GM23338 (cell line): ENCODE measurements around the gene PSORS1C1.
A peak's percentile ranks its signal among the peaks of the same experiment; 100 is the strongest.

Experiments used
- CREB1 ChIP-seq: fragments of 250-450 bp; sonication (Bioruptor Pico); IDR thresholded peaks from 2 replicates; pipeline ENCODE4 v1.5.0; 2020; ENCODE audit warnings: low read depth, mild to moderate bottlenecking, moderate library complexity
- CTCF ChIP-seq, 2 experiments: fragments of 200-600 bp in 1 of 2; sonication (generic) in 1 of 2; conservative IDR thresholded peaks; 2 replicates each; pipeline versions ENCODE4 v1.5.1 to v1.6.1; 2016 to 2017; ENCODE audit warnings: antibody characterized with exemption in 2 of 2, low read depth in 2 of 2, mild to moderate bottlenecking in 2 of 2, moderate library complexity in 1 of 2
- ETS1 ChIP-seq: IDR thresholded peaks from 2 replicates; pipeline ENCODE4 v1.6.1; 2016; ENCODE audit warnings: antibody characterized with exemption
- EZH2 ChIP-seq: fragments of 200-600 bp; sonication (generic); IDR thresholded peaks from one replicate; pipeline ENCODE4 v1.8.0; 2017; ENCODE audit warnings: antibody characterized with exemption, mild to moderate bottlenecking, low read depth; ENCODE audit not compliant: unreplicated experiment
- EZH2phosphoT487 ChIP-seq: fragments of 200-600 bp; sonication (generic); IDR thresholded peaks from one replicate; pipeline ENCODE4 v1.8.1; 2018; ENCODE audit warnings: antibody characterized with exemption; ENCODE audit not compliant: unreplicated experiment
- JUNB ChIP-seq: IDR thresholded peaks from one replicate; pipeline ENCODE4 v1.6.1; 2016; ENCODE audit warnings: antibody characterized with exemption; ENCODE audit not compliant: unreplicated experiment
- POLR2AphosphoS5 ChIP-seq: IDR thresholded peaks from 2 replicates; pipeline ENCODE4 v1.6.1; 2016; ENCODE audit warnings: antibody characterized with exemption, low read depth
- STAT1 ChIP-seq: IDR thresholded peaks from one replicate; pipeline ENCODE4 v1.6.1; 2016; ENCODE audit warnings: antibody characterized with exemption; ENCODE audit not compliant: unreplicated experiment
- ZNF114 ChIP-seq: fragments of 250-450 bp; sonication (Bioruptor Pico); IDR thresholded peaks from 2 replicates; pipeline ENCODE4 v1.5.0; 2020; ENCODE audit warnings: mild to moderate bottlenecking, moderate library complexity
- TF ChIP-seq, protein P1 (sequence below): fragments of 250-450 bp; sonication (Bioruptor Pico); IDR thresholded peaks from 2 replicates; pipeline ENCODE4 v1.5.0; 2020; ENCODE audit warnings: mild to moderate bottlenecking, moderate library complexity
- TF ChIP-seq, protein P2 (sequence below): IDR thresholded peaks from one replicate; pipeline ENCODE4 v1.6.1; 2018; ENCODE audit warnings: antibody characterized with exemption; ENCODE audit not compliant: unreplicated experiment

DNA sequence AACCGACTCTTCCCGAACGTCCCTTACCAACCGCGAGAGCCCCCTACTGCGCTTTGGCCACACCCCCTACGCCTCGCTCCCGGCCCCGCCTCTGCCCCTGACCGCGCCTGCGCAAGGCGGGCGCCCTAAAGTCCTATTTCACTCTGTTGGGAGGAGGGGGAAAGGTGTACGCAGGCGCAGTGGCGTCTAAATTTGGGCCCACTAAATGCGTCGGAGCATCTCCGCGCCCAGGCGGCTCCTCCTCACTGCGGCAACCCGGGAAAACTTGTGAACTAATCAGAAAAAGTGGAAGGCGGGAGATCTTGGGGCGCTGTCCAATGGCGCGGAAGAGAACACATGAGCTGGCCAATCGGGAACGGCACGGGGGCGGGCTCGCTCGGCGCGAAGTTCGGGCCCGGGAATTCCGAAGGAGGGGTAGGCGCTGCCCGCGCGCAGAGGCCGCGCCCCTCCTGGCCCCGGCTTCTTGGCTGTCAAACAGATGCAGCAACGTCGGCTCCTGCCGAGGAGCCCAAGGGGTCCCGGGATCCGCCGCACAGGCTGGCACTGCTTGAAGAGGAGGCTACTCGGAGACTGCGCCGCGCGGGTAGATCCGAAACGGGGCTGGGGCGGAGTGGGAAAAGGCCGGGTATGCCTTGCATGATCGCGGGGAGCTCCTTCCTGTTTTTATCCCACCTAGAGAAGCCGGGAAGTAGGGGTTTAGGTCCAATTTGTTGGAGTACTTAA, 43.7 kb downstream of the PSORS1C1 start, which contains the start of gene TCF19:
- TF ChIP-seq CTCF (conservative IDR thresholded peaks at IDR 0.05; ENCODE audit: low read depth in 2 of 2) (no peak), EZH2 (no peak), POLR2AphosphoS5 (peak; percentile 69), EZH2phosphoT487 (no peak), JUNB (no peak), ZNF114 (CRISPR knock-in tag) (no peak), CREB1 (CRISPR knock-in tag) (peak; percentile 59), ETS1 (no peak), STAT1 (no peak)
- TF ChIP-seq, protein P1, sequence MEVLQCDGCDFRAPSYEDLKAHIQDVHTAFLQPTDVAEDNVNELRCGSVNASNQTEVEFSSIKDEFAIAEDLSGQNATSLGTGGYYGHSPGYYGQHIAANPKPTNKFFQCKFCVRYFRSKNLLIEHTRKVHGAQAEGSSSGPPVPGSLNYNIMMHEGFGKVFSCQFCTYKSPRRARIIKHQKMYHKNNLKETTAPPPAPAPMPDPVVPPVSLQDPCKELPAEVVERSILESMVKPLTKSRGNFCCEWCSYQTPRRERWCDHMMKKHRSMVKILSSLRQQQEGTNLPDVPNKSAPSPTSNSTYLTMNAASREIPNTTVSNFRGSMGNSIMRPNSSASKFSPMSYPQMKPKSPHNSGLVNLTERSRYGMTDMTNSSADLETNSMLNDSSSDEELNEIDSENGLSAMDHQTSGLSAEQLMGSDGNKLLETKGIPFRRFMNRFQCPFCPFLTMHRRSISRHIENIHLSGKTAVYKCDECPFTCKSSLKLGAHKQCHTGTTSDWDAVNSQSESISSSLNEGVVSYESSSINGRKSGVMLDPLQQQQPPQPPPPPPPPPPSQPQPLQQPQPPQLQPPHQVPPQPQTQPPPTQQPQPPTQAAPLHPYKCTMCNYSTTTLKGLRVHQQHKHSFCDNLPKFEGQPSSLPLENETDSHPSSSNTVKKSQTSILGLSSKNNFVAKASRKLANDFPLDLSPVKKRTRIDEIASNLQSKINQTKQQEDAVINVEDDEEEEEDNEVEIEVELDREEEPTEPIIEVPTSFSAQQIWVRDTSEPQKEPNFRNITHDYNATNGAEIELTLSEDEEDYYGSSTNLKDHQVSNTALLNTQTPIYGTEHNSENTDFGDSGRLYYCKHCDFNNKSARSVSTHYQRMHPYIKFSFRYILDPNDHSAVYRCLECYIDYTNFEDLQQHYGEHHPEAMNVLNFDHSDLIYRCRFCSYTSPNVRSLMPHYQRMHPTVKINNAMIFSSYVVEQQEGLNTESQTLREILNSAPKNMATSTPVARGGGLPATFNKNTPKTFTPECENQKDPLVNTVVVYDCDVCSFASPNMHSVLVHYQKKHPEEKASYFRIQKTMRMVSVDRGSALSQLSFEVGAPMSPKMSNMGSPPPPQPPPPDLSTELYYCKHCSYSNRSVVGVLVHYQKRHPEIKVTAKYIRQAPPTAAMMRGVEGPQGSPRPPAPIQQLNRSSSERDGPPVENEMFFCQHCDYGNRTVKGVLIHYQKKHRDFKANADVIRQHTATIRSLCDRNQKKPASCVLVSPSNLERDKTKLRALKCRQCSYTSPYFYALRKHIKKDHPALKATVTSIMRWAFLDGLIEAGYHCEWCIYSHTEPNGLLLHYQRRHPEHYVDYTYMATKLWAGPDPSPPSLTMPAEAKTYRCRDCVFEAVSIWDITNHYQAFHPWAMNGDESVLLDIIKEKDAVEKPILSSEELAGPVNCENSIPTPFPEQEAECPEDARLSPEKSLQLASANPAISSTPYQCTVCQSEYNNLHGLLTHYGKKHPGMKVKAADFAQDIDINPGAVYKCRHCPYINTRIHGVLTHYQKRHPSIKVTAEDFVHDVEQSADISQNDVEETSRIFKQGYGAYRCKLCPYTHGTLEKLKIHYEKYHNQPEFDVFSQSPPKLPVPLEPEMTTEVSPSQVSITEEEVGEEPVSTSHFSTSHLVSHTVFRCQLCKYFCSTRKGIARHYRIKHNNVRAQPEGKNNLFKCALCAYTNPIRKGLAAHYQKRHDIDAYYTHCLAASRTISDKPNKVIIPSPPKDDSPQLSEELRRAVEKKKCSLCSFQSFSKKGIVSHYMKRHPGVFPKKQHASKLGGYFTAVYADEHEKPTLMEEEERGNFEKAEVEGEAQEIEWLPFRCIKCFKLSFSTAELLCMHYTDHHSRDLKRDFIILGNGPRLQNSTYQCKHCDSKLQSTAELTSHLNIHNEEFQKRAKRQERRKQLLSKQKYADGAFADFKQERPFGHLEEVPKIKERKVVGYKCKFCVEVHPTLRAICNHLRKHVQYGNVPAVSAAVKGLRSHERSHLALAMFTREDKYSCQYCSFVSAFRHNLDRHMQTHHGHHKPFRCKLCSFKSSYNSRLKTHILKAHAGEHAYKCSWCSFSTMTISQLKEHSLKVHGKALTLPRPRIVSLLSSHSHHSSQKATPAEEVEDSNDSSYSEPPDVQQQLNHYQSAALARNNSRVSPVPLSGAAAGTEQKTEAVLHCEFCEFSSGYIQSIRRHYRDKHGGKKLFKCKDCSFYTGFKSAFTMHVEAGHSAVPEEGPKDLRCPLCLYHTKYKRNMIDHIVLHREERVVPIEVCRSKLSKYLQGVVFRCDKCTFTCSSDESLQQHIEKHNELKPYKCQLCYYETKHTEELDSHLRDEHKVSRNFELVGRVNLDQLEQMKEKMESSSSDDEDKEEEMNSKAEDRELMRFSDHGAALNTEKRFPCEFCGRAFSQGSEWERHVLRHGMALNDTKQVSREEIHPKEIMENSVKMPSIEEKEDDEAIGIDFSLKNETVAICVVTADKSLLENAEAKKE (CRISPR knock-in tag): no peak
- TF ChIP-seq, protein P2, sequence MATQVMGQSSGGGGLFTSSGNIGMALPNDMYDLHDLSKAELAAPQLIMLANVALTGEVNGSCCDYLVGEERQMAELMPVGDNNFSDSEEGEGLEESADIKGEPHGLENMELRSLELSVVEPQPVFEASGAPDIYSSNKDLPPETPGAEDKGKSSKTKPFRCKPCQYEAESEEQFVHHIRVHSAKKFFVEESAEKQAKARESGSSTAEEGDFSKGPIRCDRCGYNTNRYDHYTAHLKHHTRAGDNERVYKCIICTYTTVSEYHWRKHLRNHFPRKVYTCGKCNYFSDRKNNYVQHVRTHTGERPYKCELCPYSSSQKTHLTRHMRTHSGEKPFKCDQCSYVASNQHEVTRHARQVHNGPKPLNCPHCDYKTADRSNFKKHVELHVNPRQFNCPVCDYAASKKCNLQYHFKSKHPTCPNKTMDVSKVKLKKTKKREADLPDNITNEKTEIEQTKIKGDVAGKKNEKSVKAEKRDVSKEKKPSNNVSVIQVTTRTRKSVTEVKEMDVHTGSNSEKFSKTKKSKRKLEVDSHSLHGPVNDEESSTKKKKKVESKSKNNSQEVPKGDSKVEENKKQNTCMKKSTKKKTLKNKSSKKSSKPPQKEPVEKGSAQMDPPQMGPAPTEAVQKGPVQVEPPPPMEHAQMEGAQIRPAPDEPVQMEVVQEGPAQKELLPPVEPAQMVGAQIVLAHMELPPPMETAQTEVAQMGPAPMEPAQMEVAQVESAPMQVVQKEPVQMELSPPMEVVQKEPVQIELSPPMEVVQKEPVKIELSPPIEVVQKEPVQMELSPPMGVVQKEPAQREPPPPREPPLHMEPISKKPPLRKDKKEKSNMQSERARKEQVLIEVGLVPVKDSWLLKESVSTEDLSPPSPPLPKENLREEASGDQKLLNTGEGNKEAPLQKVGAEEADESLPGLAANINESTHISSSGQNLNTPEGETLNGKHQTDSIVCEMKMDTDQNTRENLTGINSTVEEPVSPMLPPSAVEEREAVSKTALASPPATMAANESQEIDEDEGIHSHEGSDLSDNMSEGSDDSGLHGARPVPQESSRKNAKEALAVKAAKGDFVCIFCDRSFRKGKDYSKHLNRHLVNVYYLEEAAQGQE: no peak
